ENCODE data around the gene PKDREJ.

The PKDREJ gene

GRCh38 chr22:46303347-46303965, 40.3 kb upstream of the PKDREJ start:
- no peaks in the 10 kb centered on the region for H3K9me3 ChIP-seq (ENCODE audit: control insufficient read depth, low read length)
- no peaks in the 10 kb centered on the region for H3K79me2 ChIP-seq
- TF ChIP-seq, protein P1, sequence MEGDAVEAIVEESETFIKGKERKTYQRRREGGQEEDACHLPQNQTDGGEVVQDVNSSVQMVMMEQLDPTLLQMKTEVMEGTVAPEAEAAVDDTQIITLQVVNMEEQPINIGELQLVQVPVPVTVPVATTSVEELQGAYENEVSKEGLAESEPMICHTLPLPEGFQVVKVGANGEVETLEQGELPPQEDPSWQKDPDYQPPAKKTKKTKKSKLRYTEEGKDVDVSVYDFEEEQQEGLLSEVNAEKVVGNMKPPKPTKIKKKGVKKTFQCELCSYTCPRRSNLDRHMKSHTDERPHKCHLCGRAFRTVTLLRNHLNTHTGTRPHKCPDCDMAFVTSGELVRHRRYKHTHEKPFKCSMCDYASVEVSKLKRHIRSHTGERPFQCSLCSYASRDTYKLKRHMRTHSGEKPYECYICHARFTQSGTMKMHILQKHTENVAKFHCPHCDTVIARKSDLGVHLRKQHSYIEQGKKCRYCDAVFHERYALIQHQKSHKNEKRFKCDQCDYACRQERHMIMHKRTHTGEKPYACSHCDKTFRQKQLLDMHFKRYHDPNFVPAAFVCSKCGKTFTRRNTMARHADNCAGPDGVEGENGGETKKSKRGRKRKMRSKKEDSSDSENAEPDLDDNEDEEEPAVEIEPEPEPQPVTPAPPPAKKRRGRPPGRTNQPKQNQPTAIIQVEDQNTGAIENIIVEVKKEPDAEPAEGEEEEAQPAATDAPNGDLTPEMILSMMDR (IDR thresholded peaks at IDR 0.05), result no peak

GRCh38 chr22:46300491-46300890, 37.3 kb upstream of the PKDREJ start:
- peaks cover 5% of the 10 kb centered on the region for H3K4me1 ChIP-seq
- no peak overlapping the region for H3K4me2 ChIP-seq (ENCODE audit: low read length)
- no peak overlapping the region for H3K27ac ChIP-seq
- H3K9ac ChIP-seq, result no peak overlapping the region
- H3K36me3 ChIP-seq (ENCODE audit: control insufficient read depth, insufficient read depth, low read length), result no peaks in the 10 kb centered on the region
- H3K79me2 ChIP-seq, result no peaks in the 10 kb centered on the region
- H3K9me3 ChIP-seq (ENCODE audit: control insufficient read depth, low read length), result no peaks in the 10 kb centered on the region
- TF ChIP-seq, protein P1 (IDR thresholded peaks at IDR 0.05), result no peak
- no peaks in the 10 kb centered on the region for H3K27me3 ChIP-seq (ENCODE audit: control insufficient read depth, insufficient read depth, low read length)
- H3K4me3 ChIP-seq (ENCODE audit: low read depth, low read length), result no peak overlapping the region
- H2AFZ ChIP-seq, result no peak overlapping the region

More at GRCh38 chr22:46303347-46303965, 40.3 kb upstream of the PKDREJ start:
- Histone ChIP-seq H3K4me1 (no peaks in the 10 kb centered on the region), H3K4me2 (ENCODE audit: low read length) (no peak overlapping the region), H2AFZ (no peak overlapping the region), H3K27ac (no peak overlapping the region), H3K4me3 (ENCODE audit: low read depth, low read length) (no peak overlapping the region), H3K9ac (no peak overlapping the region), H3K36me3 (ENCODE audit: control insufficient read depth, insufficient read depth, low read length) (no peaks in the 10 kb centered on the region), H3K27me3 (ENCODE audit: control insufficient read depth, insufficient read depth, low read length) (no peaks in the 10 kb centered on the region)

- Histone ChIP-seq H3K27ac (no peak overlapping the region), H3K4me1 (peaks cover 5% of the 10 kb centered on the region), H3K36me3 (ENCODE audit: control insufficient read depth, insufficient read depth, low read length) (no peaks in the 10 kb centered on the region), H3K79me2 (no peaks in the 10 kb centered on the region), H3K27me3 (ENCODE audit: control insufficient read depth, insufficient read depth, low read length) (no peaks in the 10 kb centered on the region), H2AFZ (no peak overlapping the region), H3K9ac (no peak overlapping the region), H3K4me3 (ENCODE audit: low read depth, low read length) (no peak overlapping the region), H3K9me3 (ENCODE audit: control insufficient read depth, low read length) (no peaks in the 10 kb centered on the region), H3K4me2 (ENCODE audit: low read length) (no peak overlapping the region)
- TF ChIP-seq, protein P1 (IDR thresholded peaks at IDR 0.05), result no peak
Measured at GRCh38 chr22:46299101-46299500, 36.0 kb upstream of the PKDREJ start.

DNA sequence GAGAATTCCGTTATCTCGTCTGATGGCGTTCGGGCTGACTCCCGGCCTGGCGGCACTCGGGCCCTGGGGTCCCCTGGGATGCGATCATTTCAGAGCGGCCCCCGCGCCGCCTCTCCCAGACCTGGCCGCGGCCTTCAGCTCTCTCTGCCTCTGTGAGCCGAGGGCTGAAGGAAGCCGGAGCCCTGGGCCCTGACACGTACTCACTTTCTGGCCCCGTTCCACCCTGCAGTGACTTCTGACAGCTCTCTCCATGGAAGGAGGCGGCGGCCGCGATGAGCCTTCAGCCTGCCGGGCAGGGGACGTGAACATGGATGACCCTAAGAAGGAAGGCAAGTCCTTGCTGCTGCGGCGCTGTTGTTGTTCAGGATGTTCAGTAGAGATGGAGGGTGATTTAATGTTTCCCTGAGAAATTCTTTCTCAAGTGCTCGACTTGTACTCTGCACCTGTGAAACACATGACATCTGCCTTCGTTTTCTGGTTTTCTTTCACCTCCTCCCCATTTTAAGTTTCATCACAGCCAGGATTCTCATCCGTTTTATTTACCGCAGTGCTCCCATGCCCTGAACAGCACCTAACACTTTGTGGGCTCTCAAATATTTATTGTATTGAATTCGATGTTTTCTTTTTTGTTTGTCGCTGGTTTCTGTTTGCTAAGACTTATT, 34.1 kb upstream of the PKDREJ start:
- H3K36me3 ChIP-seq (ENCODE audit: control insufficient read depth, insufficient read depth, low read length), result no peaks in the 10 kb centered on the region
- TF ChIP-seq, protein P1 (IDR thresholded peaks at IDR 0.05), result no peak
- peak overlapping the region; percentile 95 for H3K4me2 ChIP-seq (ENCODE audit: low read length)
- no peak overlapping the region for H3K27ac ChIP-seq
- no peak overlapping the region for H3K9ac ChIP-seq
- no peaks in the 10 kb centered on the region for H3K9me3 ChIP-seq (ENCODE audit: control insufficient read depth, low read length)
- H3K27me3 ChIP-seq (ENCODE audit: control insufficient read depth, insufficient read depth, low read length), result no peaks in the 10 kb centered on the region
- peaks cover 5% of the 10 kb centered on the region for H3K4me1 ChIP-seq
- no peaks in the 10 kb centered on the region for H3K79me2 ChIP-seq
- peak overlapping the region; percentile 73 for H3K4me3 ChIP-seq (ENCODE audit: low read depth, low read length)
- H2AFZ ChIP-seq, result peak overlapping the region; percentile 93

All from parathyroid adenoma (tissue), 2 donors.